Bone marrow (tissue), 2 donors: ENCODE results near the gene CDH13.
A peak's percentile ranks its signal among the peaks of the same experiment; 100 is the strongest.

Experiments
- DNase-seq, 2 donors: peaks; one replicate each; lab custom pipeline; 2025; lab: John Stamatoyannopoulos, UW

The CDH13 gene

DNA sequence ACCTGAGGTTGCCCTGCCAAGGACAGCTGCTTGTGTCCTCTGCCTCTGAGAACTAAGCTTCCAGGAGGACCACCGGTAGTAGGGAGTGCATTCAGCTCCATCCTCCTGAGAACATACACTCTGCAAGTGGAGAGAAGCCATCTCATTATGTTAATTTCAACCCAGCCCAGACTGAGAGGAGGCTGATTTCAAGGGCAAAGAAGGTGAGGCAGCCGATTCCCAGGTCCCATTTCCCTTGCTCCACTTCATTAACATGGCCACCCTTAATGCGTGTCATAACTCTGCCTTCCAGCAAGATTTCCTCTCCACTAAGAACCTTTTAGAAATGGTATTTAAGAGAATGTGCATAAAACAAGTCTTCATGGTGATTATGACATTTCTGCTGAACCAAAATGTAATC, 72.5 kb downstream of the CDH13 start:
- DNase-seq, result no peak

DNA sequence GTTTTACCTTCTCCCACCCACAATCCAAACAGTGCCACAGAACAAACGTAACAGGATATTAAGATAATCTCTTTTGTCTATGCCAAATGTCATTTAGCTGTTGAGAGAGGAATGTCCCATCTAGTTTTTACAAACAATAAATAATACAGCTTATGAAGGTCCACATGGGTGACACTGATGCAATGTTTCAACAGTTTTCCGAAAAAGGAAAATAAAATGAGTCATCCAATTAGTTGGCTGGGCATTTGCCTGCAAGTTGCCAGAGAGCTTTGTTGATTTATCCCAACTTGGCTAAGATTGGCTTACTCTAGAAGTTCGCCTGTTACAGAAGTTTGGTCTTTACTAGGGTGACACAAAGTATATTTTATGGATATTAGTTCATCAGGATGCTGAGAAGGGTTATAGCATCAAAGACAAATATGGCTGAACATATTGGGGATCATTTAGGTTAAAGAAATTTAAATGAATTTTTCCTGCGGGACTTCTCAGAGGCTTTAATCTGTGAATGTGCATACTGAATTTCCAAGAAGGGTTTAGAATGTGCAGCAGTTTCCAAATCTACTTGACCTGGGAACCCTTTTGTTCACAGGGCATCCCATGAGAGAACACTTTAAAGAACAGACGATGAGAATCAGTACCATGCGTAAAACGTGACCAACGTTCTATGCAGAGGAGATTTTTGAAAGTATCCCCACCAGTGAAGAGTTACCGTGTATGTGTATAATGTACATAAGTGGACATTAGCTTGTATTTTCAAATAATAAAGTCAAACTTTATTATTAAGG, 73.1 kb downstream of the CDH13 start:
- DNase-seq, result no peak

DNA sequence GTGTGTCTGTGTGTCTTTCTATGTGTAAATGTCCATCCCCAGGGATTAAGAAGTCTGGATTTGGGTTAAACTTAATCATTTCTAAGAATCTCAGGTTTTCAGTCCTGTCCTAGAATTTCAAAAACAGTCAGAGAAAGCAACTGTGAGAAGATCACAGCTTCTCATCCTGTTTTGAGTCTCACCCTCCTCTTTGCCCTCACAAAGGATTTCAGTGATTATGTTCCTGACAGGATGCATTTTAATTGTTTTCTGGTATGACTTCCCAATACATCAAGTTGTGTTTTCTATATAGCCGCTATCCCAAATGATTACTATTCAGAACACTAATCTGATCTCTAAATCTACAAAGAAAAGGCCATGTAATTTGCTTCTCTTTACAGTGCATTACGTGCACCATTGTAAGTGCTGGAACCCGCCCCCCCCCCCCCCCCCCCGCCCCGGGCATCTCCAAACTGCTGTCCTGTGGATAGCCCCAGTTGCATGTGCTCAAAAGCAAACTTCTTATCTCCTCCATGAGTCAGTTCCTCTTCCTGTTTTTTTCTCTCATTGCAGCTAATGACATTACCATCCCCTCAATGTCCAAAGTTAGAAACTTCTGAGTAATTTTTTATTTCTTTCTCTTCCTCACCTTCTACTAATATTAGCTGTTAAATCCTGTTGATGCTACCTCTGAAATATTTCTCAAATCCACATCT, 73.9 kb downstream of the CDH13 start:
- DNase-seq, result peak in 1 of 2 donors; percentile 33

DNA sequence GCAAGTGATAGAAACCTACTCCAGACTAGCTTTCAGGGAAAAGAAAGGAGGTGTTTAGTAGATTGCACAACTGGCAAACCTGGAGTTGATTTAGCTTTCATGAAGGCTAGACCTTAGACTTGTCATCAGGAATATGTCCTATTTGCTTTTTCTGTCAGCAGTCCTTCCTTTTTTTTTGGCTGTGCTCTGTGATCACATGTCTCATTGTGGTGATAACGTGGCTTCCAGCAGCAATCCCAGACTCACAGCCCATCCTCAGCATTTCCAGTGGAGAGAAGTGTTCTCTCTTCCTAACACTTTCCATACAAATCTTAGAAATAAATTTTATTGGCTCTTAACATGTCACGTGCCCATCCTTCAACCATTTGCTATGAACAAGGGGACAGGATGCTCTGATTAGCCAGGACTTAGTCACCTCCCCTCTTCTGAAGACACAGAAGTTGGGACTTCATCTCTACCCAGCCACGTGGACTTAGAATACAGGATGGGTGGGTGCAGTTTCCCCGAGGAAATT, 74.7 kb downstream of the CDH13 start:
- DNase-seq, result no peak

DNA sequence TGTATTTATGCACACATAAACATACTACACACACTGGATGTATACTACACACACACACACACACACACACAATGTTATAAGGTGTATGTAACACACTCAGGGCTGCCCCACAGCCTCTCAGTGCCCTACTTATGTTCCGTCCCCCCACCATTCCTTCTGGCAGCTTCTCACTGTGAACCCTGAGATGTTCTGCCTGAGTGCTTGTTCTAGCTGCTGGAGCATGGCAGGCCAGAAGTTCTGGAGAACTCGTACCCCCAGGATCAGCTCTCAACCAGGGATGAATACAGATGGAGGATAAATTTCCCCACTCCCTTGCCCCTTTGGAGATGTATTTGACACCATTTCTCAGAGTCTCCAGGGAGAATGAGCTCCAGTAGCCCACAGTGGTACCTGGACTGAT, 76.4 kb downstream of the CDH13 start:
- DNase-seq, result no peak

DNA sequence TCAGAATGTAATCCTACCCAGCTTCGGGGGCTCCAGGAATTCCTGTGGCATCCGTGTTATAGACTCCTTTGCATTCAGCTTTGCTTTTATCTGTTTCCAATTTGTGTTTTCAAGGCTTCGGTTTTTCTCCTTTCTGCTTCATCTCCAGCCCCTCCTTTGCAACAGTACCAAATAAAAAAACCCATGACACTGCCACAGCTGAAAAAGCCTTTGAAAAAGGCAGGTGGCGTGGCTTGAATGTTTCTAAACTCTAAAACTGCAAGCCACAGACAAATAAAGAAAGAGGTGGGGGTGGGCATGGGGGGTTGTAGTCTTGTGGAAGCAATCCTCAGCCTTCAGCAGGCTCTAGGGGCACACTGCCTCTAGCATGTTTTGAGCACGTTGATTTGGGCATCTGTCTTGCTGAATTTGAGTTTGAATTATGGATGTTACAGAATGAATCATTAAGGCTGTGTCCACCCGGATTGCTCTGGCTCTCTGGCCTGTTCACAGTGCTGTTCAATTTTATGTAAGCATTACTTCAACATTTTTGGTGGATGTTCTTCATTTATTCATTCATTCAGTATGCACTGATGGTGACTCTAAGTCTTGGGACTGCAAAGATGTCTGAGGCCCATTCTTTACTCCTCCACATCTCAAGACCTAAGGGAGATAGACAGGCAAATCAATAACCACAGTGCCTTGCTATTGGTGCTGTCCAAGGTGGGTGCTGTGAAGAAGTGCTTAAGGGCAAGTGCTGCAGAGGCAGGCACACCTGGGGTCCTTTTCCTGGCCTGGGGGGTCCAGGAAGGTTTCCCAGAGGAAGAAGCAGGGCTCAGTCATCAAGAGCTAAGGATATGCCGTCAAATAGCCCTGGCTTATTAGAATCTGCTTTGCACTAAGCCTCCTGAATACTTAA, 77.4 kb downstream of the CDH13 start:
- no peak for DNase-seq

DNA sequence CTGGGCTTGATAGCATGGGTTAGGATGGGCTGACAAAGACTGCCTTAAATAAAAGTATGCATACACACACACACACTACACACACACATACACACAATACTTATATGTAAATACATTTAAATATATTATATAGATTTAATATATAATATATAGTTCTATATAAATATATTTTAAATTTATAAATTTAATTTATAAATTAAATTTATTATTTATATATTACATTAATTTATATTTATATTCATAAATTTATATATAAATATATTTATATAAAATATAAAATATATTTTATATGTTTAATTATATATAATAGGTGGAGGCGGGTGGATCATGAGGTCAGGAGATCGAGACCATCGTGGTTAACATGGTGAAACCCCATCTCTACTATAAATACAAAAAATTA, 83.2 kb downstream of the CDH13 start:
- no peak for DNase-seq

DNA sequence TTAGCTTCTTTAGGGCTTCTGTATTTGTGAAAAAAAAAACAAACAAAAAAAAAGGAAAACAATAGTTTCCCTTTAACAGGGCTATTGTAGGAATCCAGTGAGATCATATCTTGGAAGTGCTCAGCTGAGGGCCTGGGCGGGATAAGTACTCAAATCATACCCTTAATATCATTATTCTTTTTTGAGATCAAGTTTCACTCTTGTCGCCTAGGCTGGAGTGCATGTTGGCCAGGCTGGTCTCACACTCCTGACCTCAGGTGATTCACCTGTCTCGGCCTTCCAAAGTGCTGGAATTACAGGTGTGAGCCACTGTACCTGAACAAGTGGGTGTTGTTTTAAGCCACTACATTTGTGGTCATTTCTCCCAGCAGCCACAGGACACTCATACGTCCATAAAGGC, 87.0 kb downstream of the CDH13 start:
- no peak for DNase-seq

DNA sequence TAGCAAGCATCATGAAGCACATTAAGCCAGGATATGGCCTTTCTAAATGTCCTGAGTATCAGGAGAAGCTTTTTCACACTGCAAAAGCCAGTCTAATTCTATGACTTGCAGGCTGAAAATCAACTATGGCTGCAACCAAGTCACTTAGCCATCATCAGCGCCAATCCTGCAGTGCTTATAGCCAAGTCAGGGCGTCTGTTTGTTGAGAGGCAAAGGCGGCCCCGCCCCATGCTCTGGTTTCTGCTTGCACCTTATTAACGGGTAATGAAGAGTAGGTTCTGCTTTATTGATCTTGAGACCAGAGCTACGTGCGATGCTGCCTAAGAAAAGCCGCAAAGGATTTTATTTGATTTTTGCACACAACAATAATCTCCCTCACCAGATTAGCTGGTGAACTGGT, 88.4 kb downstream of the CDH13 start:
- DNase-seq, result no peak

DNA sequence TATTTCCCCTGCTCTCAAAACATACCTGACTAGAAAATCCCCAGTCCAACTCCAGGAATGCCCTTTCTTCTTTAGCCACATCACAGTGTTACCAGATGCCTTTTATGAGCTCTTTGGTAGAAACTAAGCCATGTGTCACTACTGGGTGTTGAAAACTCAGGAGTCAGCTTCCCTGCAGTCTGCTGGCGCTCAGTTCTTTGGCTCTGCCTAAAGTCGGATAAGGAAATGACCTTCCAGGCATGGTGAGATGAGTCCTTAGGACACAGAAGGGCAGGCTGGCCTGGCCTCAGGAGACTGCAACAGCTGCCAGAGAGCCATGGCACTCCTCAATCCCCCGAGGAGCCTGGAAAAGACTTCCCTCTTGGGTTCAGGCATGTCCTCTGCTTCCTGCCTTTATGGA, 89.1 kb downstream of the CDH13 start:
- DNase-seq, result no peak

DNA sequence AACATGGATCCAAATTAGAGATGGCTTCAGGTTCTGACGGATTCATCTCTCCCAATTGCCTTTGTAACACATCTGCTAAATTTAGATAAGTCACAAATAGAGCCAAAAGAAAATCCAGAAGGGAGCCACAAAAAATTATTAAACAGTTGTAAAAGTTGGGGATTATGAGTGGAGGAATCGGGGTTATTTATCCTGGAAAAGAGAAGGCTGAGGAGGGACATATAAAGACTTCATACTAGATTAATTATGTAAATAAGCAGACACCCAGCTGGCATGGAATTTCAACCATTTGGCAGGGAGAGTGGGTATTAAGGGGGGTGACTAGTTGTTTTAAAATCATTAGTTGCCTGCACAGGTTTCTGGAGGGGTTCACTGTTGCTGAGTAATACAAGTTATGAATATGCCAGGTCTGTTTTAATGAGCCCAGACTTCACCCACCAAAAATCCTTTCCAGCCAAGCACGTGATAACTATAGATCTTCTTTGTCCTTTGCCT, 89.6 kb downstream of the CDH13 start:
- DNase-seq, result no peak

DNA sequence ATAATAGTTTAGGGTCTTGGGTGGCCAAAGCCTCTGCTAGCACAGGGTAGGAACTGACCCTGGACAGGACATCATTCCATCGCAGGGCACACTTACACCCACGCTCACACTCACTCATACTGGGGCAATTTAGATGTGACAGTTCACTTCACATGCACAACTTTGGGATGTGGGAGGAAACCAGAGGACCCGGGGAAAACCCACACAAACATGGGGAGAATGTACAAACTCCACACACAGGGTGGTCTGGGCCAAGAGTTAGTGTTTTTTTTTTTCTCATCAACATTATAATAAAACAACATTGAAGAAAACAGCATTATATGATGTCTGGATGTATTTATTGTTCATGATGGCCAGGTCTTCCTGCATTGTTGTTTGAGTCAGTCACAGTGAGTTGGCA, 93.6 kb downstream of the CDH13 start:
- DNase-seq, result no peak

DNA sequence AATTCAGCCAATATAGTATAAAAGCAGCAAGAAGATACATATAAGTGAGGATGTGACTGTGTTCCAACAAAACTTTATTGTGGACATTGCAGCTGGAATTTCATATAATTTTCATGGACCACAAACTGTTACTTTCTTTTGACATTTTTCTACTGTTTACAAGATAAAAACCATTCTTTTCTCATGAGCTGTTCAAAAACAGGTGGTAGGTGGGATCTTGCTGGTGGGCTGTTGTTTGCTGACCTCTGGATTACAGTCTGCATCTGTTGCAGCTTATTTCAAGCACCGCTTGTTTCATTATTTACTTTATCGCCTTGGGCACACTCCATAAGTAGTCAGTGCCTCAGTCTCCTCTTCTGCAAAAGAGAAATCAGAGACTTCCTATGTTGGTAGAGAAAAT, 99.5 kb downstream of the CDH13 start:
- DNase-seq, result no peak

DNA sequence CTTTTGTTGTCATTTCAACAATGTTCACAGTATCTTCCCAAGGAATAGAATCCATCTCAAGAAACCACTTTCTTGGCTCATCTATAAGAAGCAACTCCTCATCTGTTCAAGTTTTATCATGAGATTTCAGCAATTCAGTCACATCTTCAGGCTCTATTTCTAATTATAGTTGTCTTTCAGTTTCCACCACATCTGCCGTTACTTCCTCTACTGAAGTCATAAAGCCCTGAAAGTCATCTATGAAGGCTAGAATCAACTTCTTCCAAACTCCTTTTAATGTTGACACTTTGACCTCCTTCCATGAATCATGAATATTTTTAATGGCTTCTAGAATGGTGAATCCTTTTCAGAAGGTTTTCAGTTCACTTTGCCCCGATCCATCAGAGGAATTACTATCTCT, 102.1 kb downstream of the CDH13 start:
- DNase-seq, result no peak

DNA sequence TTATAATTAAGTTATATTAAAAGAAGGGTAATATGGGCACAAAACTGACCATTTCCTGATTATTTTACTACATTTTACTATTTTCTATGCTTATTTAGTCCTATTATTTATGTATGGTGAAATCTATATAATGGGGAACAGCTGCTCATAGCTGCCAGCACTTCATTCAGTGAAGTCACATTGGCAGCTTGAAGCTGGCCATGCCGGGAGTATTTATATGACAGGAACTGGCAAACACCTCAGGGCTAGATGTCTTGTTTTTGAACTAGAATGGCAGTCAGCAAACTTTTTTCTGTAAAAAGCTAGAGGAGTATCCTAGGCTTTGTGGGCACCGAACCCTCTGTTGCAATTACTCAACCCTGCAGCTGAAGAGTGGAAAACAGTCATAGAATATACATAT, 104.1 kb downstream of the CDH13 start:
- no peak for DNase-seq

DNA sequence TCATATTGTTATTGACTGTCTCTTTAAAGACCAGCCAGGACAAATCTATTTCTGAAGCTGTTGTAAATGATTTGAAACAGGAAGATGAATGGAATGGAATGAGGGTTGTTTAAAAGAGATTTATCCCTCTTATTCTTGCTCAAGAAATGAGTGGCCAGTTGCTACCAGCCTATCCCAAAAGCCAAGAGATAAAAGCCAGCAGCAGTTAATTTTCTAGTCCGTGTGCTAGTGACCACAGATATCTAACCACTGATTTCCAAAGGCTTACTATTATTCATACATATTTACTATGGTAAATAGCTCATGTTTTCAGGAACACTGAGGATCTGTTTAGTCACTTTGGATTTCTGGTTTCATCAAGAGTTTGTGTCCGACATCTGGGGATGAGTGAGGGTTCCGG, 105.7 kb downstream of the CDH13 start:
- no peak for DNase-seq

DNA sequence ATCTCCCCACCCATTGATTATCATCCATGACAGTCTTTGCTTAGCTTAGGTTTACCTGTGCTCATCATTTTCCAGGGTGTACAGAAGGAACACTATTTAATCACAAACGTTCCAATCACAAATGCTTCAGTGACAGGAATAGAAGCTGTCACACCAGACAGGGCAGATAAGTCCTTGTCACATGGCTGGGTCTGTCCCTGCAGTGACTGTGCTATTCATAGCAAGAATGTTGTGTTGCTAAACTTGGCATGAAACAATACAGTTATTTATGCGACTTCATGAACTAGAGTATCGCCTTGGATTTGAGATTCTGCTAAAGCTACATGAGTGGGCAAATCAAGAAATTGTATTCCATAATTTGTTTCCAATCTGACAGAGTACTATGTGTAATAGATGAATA, 108.4 kb downstream of the CDH13 start:
- DNase-seq, result no peak

DNA sequence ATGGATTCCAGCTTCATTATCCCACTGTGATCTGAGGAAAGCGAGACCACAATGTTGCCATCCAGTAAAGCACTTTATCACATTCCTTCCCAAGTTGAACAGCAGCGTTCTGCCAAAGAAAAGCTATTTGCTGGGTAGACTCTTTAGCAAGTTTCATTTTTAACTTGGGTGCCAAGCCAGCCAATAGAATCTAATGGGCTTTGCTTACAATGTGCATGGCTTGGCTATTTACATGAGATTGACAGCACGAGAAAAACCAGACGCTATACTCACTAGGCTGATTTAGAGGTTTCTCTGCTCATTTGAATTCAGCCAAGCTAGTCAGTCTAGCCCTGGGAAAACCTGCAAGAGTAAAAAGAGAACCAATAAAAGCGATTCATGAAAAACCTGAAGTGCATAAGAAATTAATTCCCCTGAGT, 108.9 kb downstream of the CDH13 start:
- no peak for DNase-seq

DNA sequence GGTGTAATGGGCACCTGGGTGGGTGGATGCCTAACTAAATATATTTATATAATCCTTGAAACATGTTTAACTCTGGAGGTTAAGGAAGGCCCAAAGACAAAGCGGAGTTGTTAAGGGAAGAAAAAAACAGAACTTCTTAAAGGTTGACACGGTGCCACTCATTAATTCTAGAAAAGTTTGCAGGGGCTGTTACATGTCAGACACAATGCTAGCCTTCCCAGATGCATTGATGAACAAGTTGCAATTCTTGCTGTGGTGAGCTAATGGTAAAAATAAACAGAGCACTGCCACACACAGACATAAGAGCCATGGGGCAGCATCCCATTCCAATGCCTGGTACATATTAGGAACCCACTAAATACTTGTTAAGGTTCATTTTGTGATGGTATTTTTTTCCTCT, 109.5 kb downstream of the CDH13 start:
- DNase-seq, result no peak

DNA sequence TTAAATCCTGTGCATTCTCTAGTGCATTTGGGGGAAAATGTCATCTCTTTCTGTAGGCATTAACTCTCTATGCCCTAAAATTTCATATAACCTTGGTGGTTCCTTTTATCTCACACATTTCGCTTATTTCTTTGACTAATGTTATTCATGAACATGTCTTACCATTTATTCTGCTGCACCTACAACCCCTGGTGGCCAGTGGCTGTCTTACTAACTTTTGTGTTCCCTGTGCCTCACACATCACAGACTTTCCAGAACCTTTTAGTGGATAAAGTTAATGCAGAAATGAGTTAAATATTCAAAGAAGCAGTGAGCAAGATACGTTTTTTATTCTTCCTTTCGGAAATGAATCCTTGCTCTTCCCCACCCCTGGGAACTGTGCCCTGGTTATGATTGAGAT, 111.9 kb downstream of the CDH13 start:
- no peak for DNase-seq

DNA sequence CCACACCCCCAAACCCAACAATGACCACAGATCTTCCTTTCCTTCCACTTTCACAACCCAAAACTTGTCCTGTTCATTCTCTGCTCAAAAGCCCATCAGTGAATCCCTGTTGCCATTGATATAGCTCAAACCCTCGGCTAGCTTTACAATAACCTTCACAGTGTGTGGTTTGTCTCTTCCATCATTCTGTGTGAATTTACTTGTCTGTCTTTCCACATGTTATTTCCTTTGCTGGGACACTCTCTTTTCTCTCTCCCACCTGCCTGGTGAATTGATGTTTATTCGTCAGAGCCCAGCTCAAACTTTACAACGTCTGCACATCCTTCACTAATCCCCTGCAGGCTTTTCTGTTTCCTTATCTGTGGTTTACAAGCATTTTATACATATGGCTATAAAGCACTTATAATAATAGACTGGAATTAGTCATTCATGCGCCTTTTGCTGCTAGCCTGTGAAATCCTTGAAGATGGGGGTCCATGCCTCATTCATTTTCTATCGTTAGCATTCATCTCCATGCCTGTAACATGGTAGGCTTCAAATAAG, 114.4 kb downstream of the CDH13 start:
- no peak for DNase-seq

DNA sequence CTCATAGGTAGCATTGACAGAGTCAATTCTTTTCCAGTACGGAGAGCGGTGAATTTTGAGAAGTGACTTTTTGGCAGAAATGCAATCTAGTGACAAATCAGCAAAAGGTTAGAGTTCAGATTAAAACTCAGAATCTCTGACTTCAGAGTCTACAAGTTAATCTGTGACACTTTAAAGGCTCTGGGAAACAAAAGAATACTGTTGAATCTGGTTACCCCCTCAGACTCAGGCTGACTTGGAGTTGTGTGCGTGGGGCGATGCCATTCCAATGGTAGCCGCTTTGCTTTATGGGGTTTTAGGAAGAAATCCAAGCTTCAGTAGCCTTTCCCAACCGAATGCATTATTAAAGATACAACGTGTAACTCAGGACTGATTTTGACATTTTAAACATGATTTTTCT, 118.2 kb downstream of the CDH13 start:
- DNase-seq, result no peak
